GM12878 (cell line): ENCODE results near the gene SLC12A6. TPM values are rescaled to one million over a fixed set of nuclear protein-coding genes. Genes with fewer than 3 reads are reported as not detected.

ENCODE experiments used
- ATAC-seq: fragments of 200-7000 bp; cut with Tn5 transposase; 3 replicates; pipeline ENCODE4 v1.9.1; 2020; ENCODE audit warnings: mild to moderate bottlenecking, moderate library complexity
- BruUV-seq: library from RNA; stranded (reverse); fragments of 400-500 nt; replicated peaks from 2 replicates; lab custom pipeline; 2021; lab: Mats Ljungman, UMichigan
- CTCF ChIA-PET: fragments of 300-600 bp; sonication (Branson Sonifier 250); formaldehyde crosslinking; extraction: SDS; loops from one replicate; lab custom pipeline; 2021; ENCODE audit warnings: inconsistent platforms; lab: Yijun Ruan, JAX
- POLR2A ChIA-PET: fragments of 350-600 bp; formaldehyde crosslinking; extraction: SDS; loops from one replicate; lab custom pipeline; 2021; ENCODE audit warnings: inconsistent platforms; lab: Charles Lee
- RAD21 ChIA-PET: fragments of 300-600 bp; sonication (Branson Sonifier 250); formaldehyde crosslinking; loops from one replicate; lab custom pipeline; 2023; ENCODE audit warnings: antibody characterized with exemption; ENCODE audit not compliant: unreplicated experiment; lab: Charles Lee
- SMC1A ChIA-PET: fragments of 300-600 bp; sonication (Branson Sonifier 250); formaldehyde crosslinking; loops from one replicate; lab custom pipeline; 2023; ENCODE audit not compliant: unreplicated experiment, uncharacterized antibody; lab: Charles Lee
- DNase-seq: peaks from one replicate; pipeline ENCODE4 v3.0.0-alpha.2; 2011; ENCODE audit warnings: low read depth, low spot score
- FAIRE-seq: peaks from 3 replicates; lab custom pipeline; 2011; peaks lifted over from hg19 to GRCh38; lab: Jason Lieb, UNC
- H2AFZ ChIP-seq: 2 replicates; pipeline ENCODE4 v1.6.0; 2011; ENCODE audit warnings: low read depth, low read length, control low read depth; ENCODE audit not compliant: control insufficient read depth
- H3K27ac ChIP-seq: 2 replicates; pipeline ENCODE4 v1.5.1; 2011; ENCODE audit warnings: control low read depth; ENCODE audit not compliant: control insufficient read depth, insufficient read depth
- H3K27me3 ChIP-seq, 2 experiments: replicated peaks in 1 of 2; 2 replicates each; pipeline versions ENCODE4 v1.6.0 to v1.6.1; 2011; ENCODE audit warnings: low read length in 1 of 2; ENCODE audit not compliant: control insufficient read depth in 2 of 2, insufficient read depth in 2 of 2
- H3K36me3 ChIP-seq, 2 experiments: 2 replicates each; pipeline ENCODE4 v1.5.1; 2011; ENCODE audit warnings: low read length in 1 of 2; ENCODE audit not compliant: control insufficient read depth in 2 of 2, insufficient read depth in 2 of 2
- H3K4me1 ChIP-seq: 2 replicates; pipeline ENCODE4 v1.6.1; 2011; ENCODE audit warnings: mild to moderate bottlenecking, low read length, moderate library complexity, mixed read lengths; ENCODE audit not compliant: control insufficient read depth, insufficient read depth
- H3K4me2 ChIP-seq: 2 replicates; pipeline ENCODE4 v1.6.0; 2011; ENCODE audit warnings: control low read depth; ENCODE audit not compliant: control insufficient read depth, insufficient read depth
- H3K4me3 ChIP-seq: fragments of 200-600 bp; sonication (generic); 2 replicates; pipeline ENCODE4 v1.5.1; 2016
- H3K79me2 ChIP-seq: 2 replicates; pipeline ENCODE4 v1.6.0; 2011; ENCODE audit warnings: low read length; ENCODE audit not compliant: control insufficient read depth, insufficient read depth
- H3K9ac ChIP-seq: 2 replicates; pipeline ENCODE4 v1.8.0; 2011; ENCODE audit warnings: low read length, control low read depth, mixed read lengths; ENCODE audit not compliant: control insufficient read depth, insufficient read depth
- H3K9me3 ChIP-seq: replicated peaks from 3 replicates; pipeline ENCODE4 v1.5.1; 2011; ENCODE audit warnings: mild to moderate bottlenecking, low read length; ENCODE audit not compliant: control insufficient read depth, insufficient read depth
- H4K20me1 ChIP-seq: 2 replicates; pipeline ENCODE4 v1.6.0; 2011; ENCODE audit not compliant: control insufficient read depth, insufficient read depth
- BHLHE40 ChIP-seq, 2 experiments: fragments of 450-650 bp in 1 of 2; IDR thresholded peaks; 2 replicates each; pipeline ENCODE4 v1.6.1; 2011 to 2017; ENCODE audit warnings: low read depth in 2 of 2, borderline replicate concordance in 1 of 2, improper control_type of control experiment in 1 of 2, low read length in 1 of 2, mild to moderate bottlenecking in 1 of 2
- CHD1 ChIP-seq: IDR thresholded peaks from 2 replicates; pipeline ENCODE4 v1.6.1; 2012; ENCODE audit warnings: low read depth, low read length, improper control_type of control experiment
- CREB1 ChIP-seq: IDR thresholded peaks from 2 replicates; pipeline ENCODE4 v1.6.1; 2012; ENCODE audit warnings: low read depth, mild to moderate bottlenecking, inconsistent platforms
- ETV6 ChIP-seq, 2 experiments: fragments of 450-650 bp in 1 of 2; IDR thresholded peaks in 1 of 2; conservative IDR thresholded peaks in 1 of 2; 2 replicates each; pipeline ENCODE4 v1.6.1; 2014; ENCODE audit warnings: antibody characterized with exemption in 1 of 2, borderline replicate concordance in 1 of 2, low read depth in 1 of 2, mild to moderate bottlenecking in 1 of 2, moderate library complexity in 1 of 2
- FOXK2 ChIP-seq: fragments of 450-650 bp; IDR thresholded peaks from 2 replicates; pipeline ENCODE4 v1.6.1; 2017; ENCODE audit warnings: mild to moderate bottlenecking, moderate library complexity
- KAT2A ChIP-seq: conservative IDR thresholded peaks from 2 replicates; pipeline ENCODE4 v1.6.1; 2011; ENCODE audit warnings: low read depth, low read length; ENCODE audit not compliant: control insufficient read depth
- KDM1A ChIP-seq: fragments of 200-600 bp; sonication (generic); IDR thresholded peaks from 2 replicates; pipeline ENCODE4 v1.6.1; 2016; ENCODE audit warnings: borderline replicate concordance
- KLF5 ChIP-seq: fragments of 450-650 bp; IDR thresholded peaks from 2 replicates; pipeline ENCODE4 v1.6.1; 2014; ENCODE audit warnings: mild to moderate bottlenecking; ENCODE audit not compliant: partially characterized antibody
- MEF2A ChIP-seq: IDR thresholded peaks from 2 replicates; pipeline ENCODE4 v1.6.1; 2011; ENCODE audit warnings: low read depth, mild to moderate bottlenecking, low read length, moderate library complexity; ENCODE audit not compliant: insufficient read depth
- NFYA ChIP-seq: IDR thresholded peaks from 2 replicates; pipeline ENCODE4 v1.6.1; 2011; ENCODE audit warnings: low read depth, mild to moderate bottlenecking, low read length, improper control_type of control experiment, borderline replicate concordance
- NFYB ChIP-seq: IDR thresholded peaks from 2 replicates; pipeline ENCODE4 v1.6.1; 2011; ENCODE audit warnings: low read depth, mild to moderate bottlenecking, low read length, improper control_type of control experiment, moderate library complexity; ENCODE audit not compliant: insufficient read depth
- PAX5 ChIP-seq: IDR thresholded peaks from 2 replicates; pipeline ENCODE4 v1.6.1; 2011; ENCODE audit warnings: low read depth, low read length, borderline replicate concordance
- PRDM15 ChIP-seq: fragments of 450-650 bp; formaldehyde crosslinking; IDR thresholded peaks from 2 replicates; pipeline ENCODE4 v1.4.0; 2020; ENCODE audit warnings: mild to moderate bottlenecking, moderate library complexity
- SIN3A ChIP-seq: IDR thresholded peaks from 2 replicates; pipeline ENCODE4 v1.6.1; 2012; ENCODE audit warnings: low read depth, low read length, improper control_type of control experiment
- SMAD1 ChIP-seq: fragments of 450-650 bp; IDR thresholded peaks from 2 replicates; pipeline ENCODE4 v1.6.1; 2018; ENCODE audit warnings: mild to moderate bottlenecking, low read depth; ENCODE audit not compliant: partially characterized antibody
- STAT1 ChIP-seq: fragments of 450-650 bp; conservative IDR thresholded peaks from 2 replicates; pipeline ENCODE4 v1.6.1; 2014; ENCODE audit warnings: antibody characterized with exemption, mild to moderate bottlenecking
- SUPT20H ChIP-seq: IDR thresholded peaks from 2 replicates; pipeline ENCODE4 v1.6.1; 2011; ENCODE audit warnings: low read depth, mild to moderate bottlenecking, low read length, moderate library complexity, borderline replicate concordance; ENCODE audit not compliant: control insufficient read depth
- TARDBP ChIP-seq: IDR thresholded peaks from 2 replicates; pipeline ENCODE4 v1.6.1; 2016; ENCODE audit warnings: borderline replicate concordance
- ZNF24 ChIP-seq: fragments of 450-650 bp; IDR thresholded peaks from 2 replicates; pipeline ENCODE4 v1.6.1; 2017; ENCODE audit warnings: antibody characterized with exemption, mild to moderate bottlenecking
- WGBS: methylation state at CpG from one replicate; pipeline ENCODE4 v1.1.6; 2016; ENCODE audit warnings: low lambda C conversion rate; ENCODE audit not compliant: insufficient replicate concordance, insufficient coverage; ENCODE audit errors: missing lambda C conversion rate; 5-methylcytosine and 5-hydroxymethylcytosine counted together
- in situ Hi-C: fragments of 300-500 bp; cut with MboI; formaldehyde crosslinking; loops from 9 replicates; pipeline ENCODE4 v1.14.3; 2018; ENCODE audit warnings: mixed read lengths
- intact Hi-C: fragments of 100-400 bp; cut with micrococcal nuclease; formaldehyde crosslinking; loops from one replicate; pipeline ENCODE4 v1.14.2; 2022; ENCODE audit not compliant: unreplicated experiment
- polyA plus RNA-seq, 11 experiments: library from polyadenylated mRNA; depleted of rRNA in 4 of 11; unstranded in 6 of 11; stranded (reverse) in 5 of 11; fragments of >200 nt; fragmentation: Nextera tagmentation in 4 of 11; fragmentation: Illumina TruSeq in 1 of 11; extraction: Ambion mirVana in 4 of 11; extraction: Trizol in 1 of 11; gene quantifications; 1 replicate in 1 of 11; 2 replicates in 10 of 11; pipeline versions ENCODE4 v1.2.1 to v1.2.3, GENCODE V29; 2011 to 2016; ENCODE audit warnings: inconsistent platforms in 2 of 11, missing spikeins in 2 of 11, low read depth in 1 of 11
- total RNA-seq, 4 experiments: library from RNA; depleted of rRNA in 3 of 4; stranded (reverse); fragments of >200 nt in 3 of 4; fragmentation: Illumina TruSeq in 1 of 4; extraction: Trizol in 1 of 4; gene quantifications; 2 replicates each; pipeline versions ENCODE4 v1.2.1 to v1.2.3, GENCODE V29; 2013 to 2021
- TF ChIP-seq, protein P1 (sequence below): IDR thresholded peaks from 2 replicates; pipeline ENCODE4 v1.6.1; 2012; ENCODE audit warnings: low read length, inconsistent platforms

SLC12A6 gene
- total and polyA plus RNA-seq, 10 of the 15 experiments (the other 5 are each of a cell fraction or from before 2014, with no cell fraction given) = 4.7 to 94.4 (median 34.2) TPM

DNA sequence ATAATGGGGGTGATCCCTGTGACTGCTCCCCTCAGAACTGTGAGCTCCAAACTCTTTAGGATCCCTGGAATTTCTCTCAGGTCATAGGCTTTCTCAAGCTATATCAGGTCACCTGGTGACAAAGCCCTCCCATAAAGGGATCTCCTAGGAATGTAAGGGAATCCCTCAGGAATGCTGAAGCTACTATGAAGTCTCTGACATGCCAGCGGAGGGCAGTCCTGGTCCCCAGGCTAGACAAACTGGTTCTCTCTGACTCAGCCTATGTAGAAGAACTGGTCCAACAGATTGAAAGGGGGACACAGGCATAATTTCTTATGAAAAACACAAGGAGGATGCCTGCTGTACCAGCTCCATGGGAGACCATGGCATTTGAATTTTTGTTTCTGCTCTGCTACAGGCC, 22.7 kb upstream of the SLC12A6 start:
- Histone ChIP-seq H3K4me2 (no peak overlapping the region), H3K27me3 (no peaks in the 10 kb centered on the region), H3K9ac (no peak overlapping the region), H3K4me3 (no peak overlapping the region), H3K4me1 (peaks cover 8% of the 10 kb centered on the region), H3K79me2 (peaks cover 8% of the 10 kb centered on the region), H3K36me3 (peaks cover 0 to 21% of the 10 kb centered on the region in 2 experiments), H3K9me3 (no peaks in the 10 kb centered on the region), H2AFZ (no peak overlapping the region), H4K20me1 (no peaks in the 10 kb centered on the region), H3K27ac (no peak overlapping the region)
- ChIA-PET RAD21 (no interaction called here), SMC1A (interaction anchor here (0.9 kb wide), 1 partner anchor 25 kb away, joined by 3 read pairs; no protein-coding TSS in a partner anchor), CTCF (interaction anchor here (2.1 kb wide), 1 partner anchor 119 kb away, joined by 8 read pairs; no protein-coding TSS in a partner anchor), POLR2A (no interaction called here)
- TF ChIP-seq KAT2A = no peak
- no peak for TF ChIP-seq ZNF24
- no peak for TF ChIP-seq TARDBP
- no peak for TF ChIP-seq FOXK2
- TF ChIP-seq CHD1 = no peak
- TF ChIP-seq ETV6 (conservative IDR thresholded peaks at IDR 0.05 in 1 of 2, IDR thresholded peaks at IDR 0.05 in 1 of 2; ENCODE audit: borderline replicate concordance in 1 of 2, low read depth in 1 of 2) = no peak
- no peak for TF ChIP-seq PRDM15
- no peak for TF ChIP-seq SIN3A
- no peak for TF ChIP-seq SMAD1
- TF ChIP-seq BHLHE40 (IDR thresholded peaks at IDR 0.05; ENCODE audit: borderline replicate concordance in 1 of 2, low read depth in 2 of 2, low read length in 1 of 2) = no peak
- no peak for TF ChIP-seq SUPT20H
- no peak for TF ChIP-seq MEF2A
- TF ChIP-seq CREB1 = no peak
- TF ChIP-seq NFYA = no peak
- no peak for TF ChIP-seq KDM1A
- no peak for TF ChIP-seq KLF5
- TF ChIP-seq, protein P1, sequence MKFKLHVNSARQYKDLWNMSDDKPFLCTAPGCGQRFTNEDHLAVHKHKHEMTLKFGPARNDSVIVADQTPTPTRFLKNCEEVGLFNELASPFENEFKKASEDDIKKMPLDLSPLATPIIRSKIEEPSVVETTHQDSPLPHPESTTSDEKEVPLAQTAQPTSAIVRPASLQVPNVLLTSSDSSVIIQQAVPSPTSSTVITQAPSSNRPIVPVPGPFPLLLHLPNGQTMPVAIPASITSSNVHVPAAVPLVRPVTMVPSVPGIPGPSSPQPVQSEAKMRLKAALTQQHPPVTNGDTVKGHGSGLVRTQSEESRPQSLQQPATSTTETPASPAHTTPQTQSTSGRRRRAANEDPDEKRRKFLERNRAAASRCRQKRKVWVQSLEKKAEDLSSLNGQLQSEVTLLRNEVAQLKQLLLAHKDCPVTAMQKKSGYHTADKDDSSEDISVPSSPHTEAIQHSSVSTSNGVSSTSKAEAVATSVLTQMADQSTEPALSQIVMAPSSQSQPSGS = no peak
- TF ChIP-seq STAT1 = no peak
- no peak for TF ChIP-seq NFYB
- TF ChIP-seq PAX5 = no peak
- no peak for ATAC-seq
- intact Hi-C loops = no loop called here
- DNase-seq = no peak
- no TSS peak for BruUV-seq
- 78% methylated on average over 1 of the region's 1 CpG for WGBS
- in situ Hi-C loops = no loop called here
- FAIRE-seq = no peak
